Activated T-helper 1 cell treated with Interleukin-2 at 50 U/mL for 16 hours (primary cell): ENCODE measurements around the gene METTL21C.

Experiments
- DNase-seq: peaks from one replicate; pipeline ENCODE4 v3.0.0-alpha.2; 2020; ENCODE audit warnings: low read depth

METTL21C gene

GRCh38 chr13:102694937-102695336 lies at the start of gene METTL21C:
Gene METTL21C, minus strand, starts transcription at chr13:102695044. Its CDS starts 546 bp downstream, at chr13:102694498.
- DNase-seq, result no peak

GRCh38 chr13:102742506-102742905 lies 47.7 kb upstream of the METTL21C start:
- DNase-seq, result no peak

- no peak for DNase-seq
Measured at GRCh38 chr13:102742101-102742500, 47.3 kb upstream of the METTL21C start.

GRCh38 chr13:102729560-102730270 lies 34.9 kb upstream of the METTL21C start:
- DNase-seq, result no peak

- no peak for DNase-seq
Measured at GRCh38 chr13:102726430-102726829, 31.6 kb upstream of the METTL21C start.

- no peak for DNase-seq
Measured at GRCh38 chr13:102724923-102725322, 30.1 kb upstream of the METTL21C start.

GRCh38 chr13:102721800-102722231 lies 27.0 kb upstream of the METTL21C start:
- DNase-seq, result no peak

- no peak for DNase-seq
Measured at GRCh38 chr13:102718746-102719145, 23.9 kb upstream of the METTL21C start.

- no peak for DNase-seq
Measured at GRCh38 chr13:102715447-102715846, 20.6 kb upstream of the METTL21C start.

GRCh38 chr13:102710261-102710679 lies 15.4 kb upstream of the METTL21C start:
- DNase-seq, result no peak

- DNase-seq, result no peak
Measured at GRCh38 chr13:102709536-102709935, 14.7 kb upstream of the METTL21C start.

- no peak for DNase-seq
Measured at GRCh38 chr13:102708991-102709390, 14.1 kb upstream of the METTL21C start.

- DNase-seq, result no peak
Measured at GRCh38 chr13:102708211-102708610, 13.4 kb upstream of the METTL21C start.

- no peak for DNase-seq
Measured at GRCh38 chr13:102707467-102707866, 12.6 kb upstream of the METTL21C start.

GRCh38 chr13:102704238-102705058 lies 9.6 kb upstream of the METTL21C start:
- DNase-seq, result no peak

- DNase-seq, result no peak
Measured at GRCh38 chr13:102703726-102704035, 8.8 kb upstream of the METTL21C start.

- no peak for DNase-seq
Measured at GRCh38 chr13:102702965-102703725, 8.3 kb upstream of the METTL21C start.

- DNase-seq, result no peak
Measured at GRCh38 chr13:102701331-102701730, 6.5 kb upstream of the METTL21C start.

- DNase-seq, result no peak
Measured at GRCh38 chr13:102700088-102701031, 5.5 kb upstream of the METTL21C start.

- DNase-seq, result no peak
Measured at GRCh38 chr13:102699504-102699903, 4.7 kb upstream of the METTL21C start.

GRCh38 chr13:102698649-102698980 lies 3.8 kb upstream of the METTL21C start:
- no peak for DNase-seq
